SU-DHL-6 (cell line): ENCODE measurements around the gene USP31.

Experiments
- CTCF ChIP-seq: fragments of 200-600 bp; sonication (generic); IDR thresholded peaks from one replicate; pipeline ENCODE4 v1.5.1; 2017; ENCODE audit warnings: antibody characterized with exemption, mild to moderate bottlenecking, low read length, moderate library complexity; ENCODE audit not compliant: insufficient read depth, poor library complexity, severe bottlenecking
- EZH2phosphoT487 ChIP-seq: fragments of 200-600 bp; sonication (generic), shearing (Covaris generic); conservative IDR thresholded peaks from 2 replicates; pipeline ENCODE4 v1.6.1; 2018; ENCODE audit warnings: mild to moderate bottlenecking, antibody characterized with exemption, low read length, moderate library complexity, mixed read lengths

- TF ChIP-seq CTCF (no peak), EZH2phosphoT487 (no peak)
These were observed 77.1 kb downstream of the USP31 start for GRCh38 chr16:23072084-23072599.
